Hindlimb muscle (tissue), 1 donor: Measurements from ENCODE around the gene SUGP1. TPM values are rescaled to one million over a fixed set of nuclear protein-coding genes. Genes with fewer than 3 reads are reported as not detected.

Experiments used
- DNase-seq: peaks from one replicate; pipeline ENCODE4 v3.0.0-alpha.2; 2013
- polyA plus RNA-seq: library from polyadenylated mRNA; unstranded; fragments of 120-200 nt; gene quantifications from one replicate; pipeline ENCODE4 v1.2.1, GENCODE V29; 2013; ENCODE audit not compliant: insufficient read length

SUGP1 gene
- polyA plus RNA-seq, 1 donor: 40.4 TPM

DNA sequence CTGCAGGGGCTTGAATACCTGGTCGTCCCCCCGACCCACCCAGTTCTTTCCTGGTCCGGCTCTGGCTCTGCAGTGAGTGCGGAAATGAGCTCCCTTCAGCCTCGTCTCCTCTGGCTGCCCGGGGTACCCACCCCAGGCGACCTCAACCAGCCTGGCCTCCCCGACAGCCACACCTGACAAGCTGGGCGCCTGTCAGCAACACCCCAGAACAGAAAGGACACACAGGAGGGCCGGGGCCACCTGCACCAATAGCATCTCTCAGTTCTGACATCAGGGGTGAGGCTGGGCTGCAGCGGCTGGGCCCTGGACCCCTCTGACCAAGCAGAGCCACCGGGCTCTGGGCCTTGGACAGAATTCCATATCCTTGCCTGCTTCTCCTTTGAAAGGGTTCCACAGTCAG, 19.7 kb downstream of the SUGP1 start:
- no peak for DNase-seq

DNA sequence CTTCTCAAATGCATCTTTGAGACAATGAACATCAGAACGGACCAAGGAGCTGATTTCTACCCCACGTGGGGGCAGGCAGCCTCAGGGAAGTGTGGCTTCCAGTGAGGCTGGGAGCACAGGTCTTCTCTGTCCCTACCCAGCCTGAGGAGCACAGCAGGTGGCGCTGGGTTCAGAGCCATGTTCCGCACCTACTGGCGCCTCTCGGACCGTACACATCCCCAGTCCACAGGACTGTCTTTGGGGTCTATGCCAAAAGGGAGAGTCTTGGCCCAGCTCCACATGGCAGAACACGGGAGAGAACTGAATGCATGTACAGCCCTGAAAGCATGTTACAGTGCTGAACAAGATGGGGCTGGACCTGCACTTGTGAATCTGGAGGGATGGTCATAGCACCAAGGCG, 22.6 kb downstream of the SUGP1 start:
- DNase-seq: no peak

- no peak for DNase-seq
These were observed 23.2 kb downstream of the SUGP1 start for GRCh38 chr19:19296953-19297689.

- DNase-seq: no peak
These were observed 25.4 kb downstream of the SUGP1 start for GRCh38 chr19:19294914-19295313.

DNA sequence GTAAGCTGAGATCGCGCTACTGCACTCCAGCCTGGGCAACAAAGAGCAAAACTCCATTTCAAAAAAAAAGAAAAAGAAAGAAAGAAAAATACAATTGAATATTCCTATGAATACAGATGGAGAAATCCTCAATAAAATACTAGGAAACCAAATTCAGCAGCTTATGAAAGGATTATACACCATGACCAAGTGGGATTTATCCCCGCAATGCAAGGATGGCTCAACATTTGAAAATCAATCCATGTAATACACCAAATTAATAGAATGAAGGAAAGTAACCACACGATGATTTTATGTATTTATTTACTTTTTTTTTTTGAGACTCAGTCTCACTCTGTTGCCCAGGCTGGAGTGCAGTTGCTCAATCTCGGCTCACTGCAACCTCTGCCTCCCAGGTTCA, 27.7 kb downstream of the SUGP1 start:
- DNase-seq: no peak

- DNase-seq: no peak
These were observed 34.6 kb downstream of the SUGP1 start for GRCh38 chr19:19285686-19286085.

- DNase-seq: no peak
These were observed 39.7 kb downstream of the SUGP1 start for GRCh38 chr19:19280561-19280960.

DNA sequence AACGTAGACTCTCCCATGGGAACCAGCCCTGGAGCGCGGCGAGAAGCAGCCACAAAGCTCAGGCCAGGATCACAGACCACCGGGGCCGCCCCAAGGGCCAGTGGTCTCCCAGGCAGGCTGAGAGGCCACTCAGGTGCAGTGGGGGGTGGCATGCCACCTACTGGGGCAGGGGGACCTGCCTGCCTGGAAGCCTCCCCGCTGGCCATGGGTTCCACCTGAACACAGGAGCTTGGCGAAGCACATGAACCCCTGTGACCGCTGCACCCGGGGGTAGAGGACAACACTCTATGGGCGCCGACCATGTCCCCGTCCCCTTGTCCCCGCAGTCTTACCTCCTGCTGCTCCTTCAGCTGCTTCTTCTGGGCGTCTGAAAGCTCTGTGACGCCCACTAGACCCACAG, 40.5 kb downstream of the SUGP1 start:
- no peak for DNase-seq

GRCh38 chr19:19279062-19279612, 41.2 kb downstream of the SUGP1 start:
- DNase-seq: no peak

- DNase-seq: no peak
These were observed 42.0 kb downstream of the SUGP1 start for GRCh38 chr19:19278315-19278714.

DNA sequence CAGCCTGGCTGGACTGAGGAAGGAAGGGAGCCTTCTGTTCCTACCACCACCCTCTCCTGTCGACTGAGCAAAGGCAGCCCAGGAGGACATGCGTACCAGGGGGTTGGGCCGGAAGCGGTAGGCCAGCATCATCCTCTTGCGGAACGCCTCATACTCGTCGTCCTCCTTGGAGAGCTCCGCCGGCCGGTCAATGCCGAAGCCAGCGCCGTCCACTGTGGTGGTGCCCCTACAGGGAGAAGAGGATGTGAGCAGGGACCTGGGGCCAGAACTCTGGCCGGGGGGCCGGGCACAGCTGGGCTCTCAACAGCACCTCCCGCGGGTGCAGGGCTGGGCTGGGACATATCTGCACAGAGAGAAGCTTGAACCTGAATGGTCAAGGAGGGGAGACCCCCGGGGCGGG, 43.5 kb downstream of the SUGP1 start:
- no peak for DNase-seq

DNA sequence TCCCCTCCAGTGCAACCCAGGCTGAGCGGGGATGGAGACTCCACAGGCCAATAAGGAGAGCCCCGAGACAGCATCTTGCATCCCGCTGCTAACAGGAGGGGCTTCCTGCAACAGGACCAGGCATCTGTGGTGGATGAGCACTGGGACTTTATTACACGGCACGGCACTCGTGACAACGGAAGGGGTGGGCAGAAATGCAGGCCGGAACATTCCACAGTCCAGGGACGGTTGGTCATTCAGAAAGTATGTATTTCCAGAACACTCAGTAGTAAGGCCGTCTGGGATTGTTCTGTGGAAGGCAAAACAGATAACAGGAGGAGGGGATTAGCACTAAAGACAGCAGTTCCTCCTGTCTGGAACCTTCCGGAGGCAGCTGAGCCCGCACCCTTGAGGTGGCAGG, 43.9 kb downstream of the SUGP1 start:
- no peak for DNase-seq

- no peak for DNase-seq
These were observed 45.4 kb downstream of the SUGP1 start for GRCh38 chr19:19274716-19275565.

- DNase-seq: no peak
These were observed 46.2 kb downstream of the SUGP1 start for GRCh38 chr19:19274146-19274545.

GRCh38 chr19:19271828-19272599, 48.3 kb downstream of the SUGP1 start:
- DNase-seq: no peak

DNA sequence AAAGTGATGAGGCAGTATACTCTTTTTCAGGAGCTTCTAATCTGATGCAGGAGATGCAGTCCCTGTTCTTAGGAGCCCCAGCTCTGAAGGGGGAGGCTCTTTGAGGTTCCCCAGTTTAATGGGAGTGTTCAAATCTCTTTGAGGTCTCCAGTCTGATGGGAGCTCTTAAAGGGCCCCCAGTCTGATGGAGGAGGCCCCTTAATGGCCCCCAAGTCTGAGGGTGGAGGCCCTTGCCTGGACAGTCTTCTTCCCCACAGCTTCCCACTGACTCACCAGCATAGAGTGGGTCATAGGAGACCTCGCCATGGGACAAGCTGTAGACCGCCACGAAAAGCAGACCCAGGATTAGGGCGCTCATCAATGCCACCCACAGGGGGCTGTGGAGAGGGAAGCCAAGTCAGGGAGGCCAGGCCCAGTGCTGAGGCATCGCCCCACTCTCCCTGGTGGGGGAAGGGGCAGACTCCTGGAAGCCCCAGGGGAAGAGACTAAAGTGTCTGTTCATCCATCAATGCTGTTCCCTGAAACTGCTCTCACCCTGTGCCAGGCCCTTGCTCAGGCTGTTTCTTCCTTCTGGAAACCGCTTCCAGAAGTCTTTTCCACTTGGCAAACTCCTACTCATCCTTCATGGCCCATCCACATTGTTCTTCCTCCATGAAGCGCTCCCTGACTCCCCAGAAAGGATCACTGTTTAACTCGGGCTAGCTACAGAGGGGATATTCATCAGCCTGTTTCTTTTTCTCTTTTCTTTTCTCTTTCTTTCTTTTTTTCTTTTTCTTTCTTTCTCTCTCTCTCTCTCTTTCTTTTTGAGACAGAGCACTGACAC, 49.3 kb downstream of the SUGP1 start:
- no peak for DNase-seq

- DNase-seq: no peak
These were observed 50.2 kb downstream of the SUGP1 start for GRCh38 chr19:19269952-19270694.

DNA sequence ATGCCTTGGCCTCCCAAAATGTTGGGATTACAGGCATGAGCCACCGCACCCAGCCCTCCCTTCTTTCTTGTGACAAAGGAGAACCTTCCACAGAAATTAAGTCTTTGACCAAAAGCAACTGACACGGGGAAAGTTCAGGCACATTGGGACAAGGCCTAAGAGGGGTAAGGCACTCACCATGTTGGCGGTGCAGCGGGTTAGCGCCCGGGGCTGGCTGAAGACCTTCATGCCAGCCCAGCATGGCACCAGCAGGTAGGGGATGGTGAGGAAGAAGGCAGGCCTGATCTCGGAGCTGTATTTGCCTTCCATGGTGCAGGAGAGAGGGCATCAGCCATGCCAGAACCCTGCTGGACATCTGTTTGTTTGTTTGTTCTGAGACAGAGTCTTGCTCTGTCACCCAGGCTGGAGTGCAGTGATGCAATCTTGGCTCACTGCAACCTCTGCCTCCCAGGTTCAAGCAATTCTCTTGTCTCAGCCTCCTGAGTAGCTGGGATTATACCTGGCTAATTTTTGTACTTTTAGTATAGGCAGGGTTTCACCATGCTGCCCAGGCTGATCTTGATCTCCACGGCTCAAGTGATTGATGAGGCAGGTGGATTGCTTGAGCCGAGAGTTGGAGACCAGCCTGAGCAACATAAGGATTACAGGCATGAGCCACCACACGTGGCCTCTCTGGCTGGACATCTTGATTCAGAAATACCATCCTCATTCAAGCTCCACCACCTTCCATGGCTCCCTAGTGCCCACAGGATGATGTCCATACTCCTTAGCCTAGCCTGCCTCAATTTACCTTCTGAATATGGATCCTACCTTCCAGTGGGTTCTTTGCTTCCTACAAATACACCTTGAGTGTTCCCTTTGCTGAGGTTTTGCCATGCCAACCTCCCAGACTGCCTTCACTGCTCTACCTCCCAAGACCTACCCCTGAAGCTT, 51.6 kb downstream of the SUGP1 start:
- DNase-seq: no peak

DNA sequence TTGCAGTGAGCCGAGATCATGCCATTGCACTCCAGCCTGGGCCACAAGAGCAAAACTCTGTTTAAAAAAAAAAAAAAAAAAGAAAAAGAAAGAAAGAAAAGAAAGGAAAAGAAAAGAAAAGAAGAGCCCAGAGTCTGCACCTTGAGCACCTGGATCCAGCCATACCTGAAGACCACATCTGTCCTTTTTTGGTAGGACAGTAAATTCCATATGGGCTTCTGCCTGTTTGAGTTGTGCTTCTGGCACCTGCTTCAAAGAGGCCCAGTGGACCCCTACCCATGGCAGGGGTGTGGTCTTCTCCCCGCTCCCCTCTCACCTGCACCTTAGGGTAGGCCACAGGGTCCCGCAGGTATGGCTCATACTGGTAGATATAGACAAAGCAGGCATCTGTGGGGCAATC, 53.0 kb downstream of the SUGP1 start:
- no peak for DNase-seq

DNA sequence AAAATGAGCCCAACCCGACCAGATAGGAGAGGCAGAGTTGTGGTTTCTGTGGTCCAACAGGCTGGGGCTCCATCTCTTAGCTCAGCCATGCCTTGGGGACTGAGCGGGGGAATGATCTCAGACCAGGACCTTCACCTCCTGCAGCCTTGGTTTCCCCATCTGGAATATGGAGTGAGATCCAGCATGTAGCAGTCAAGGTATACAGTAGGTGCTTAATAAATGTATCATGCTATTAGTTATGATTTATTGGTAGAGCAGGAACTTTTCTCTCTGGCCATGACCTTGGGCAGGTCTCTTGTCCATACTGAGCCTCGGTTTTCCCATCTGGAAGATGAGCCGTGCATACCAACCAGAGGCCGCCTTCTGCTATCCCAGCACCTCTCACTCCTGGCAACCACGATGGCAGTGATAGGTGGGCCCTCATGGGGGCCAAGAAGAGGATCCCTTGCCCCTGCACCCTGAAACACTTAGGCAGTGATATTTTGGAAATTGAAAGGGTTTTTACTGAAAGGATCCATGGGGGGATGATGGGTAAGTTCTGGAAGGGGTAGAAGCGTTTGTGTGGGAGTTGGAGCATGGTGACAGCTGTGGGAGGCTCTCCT, 56.3 kb downstream of the SUGP1 start:
- no peak for DNase-seq
